SK-N-SH treated with all-trans-retinoic acid at 6 μM for 48 hours (cell line): ENCODE measurements around the gene TMEM250.

ENCODE experiments used
- ESRRG ChIP-seq: fragments of 250-450 bp; sonication (Bioruptor Pico); IDR thresholded peaks from 2 replicates; pipeline ENCODE4 v1.6.1; 2021; ENCODE audit warnings: mild to moderate bottlenecking
- PPARA ChIP-seq: fragments of 250-450 bp; sonication (Bioruptor Pico); IDR thresholded peaks from 2 replicates; pipeline ENCODE4 v1.5.0; 2020; ENCODE audit warnings: mild to moderate bottlenecking, borderline replicate concordance
- ZNF565 ChIP-seq: fragments of 450-650 bp; formaldehyde crosslinking; conservative IDR thresholded peaks from 2 replicates; pipeline ENCODE4 v1.5.0; 2020; ENCODE audit warnings: low read depth, mild to moderate bottlenecking, moderate library complexity
- TF ChIP-seq, protein P1 (sequence below): fragments of 250-450 bp; sonication (Bioruptor Pico); IDR thresholded peaks from 2 replicates; pipeline ENCODE4 v1.8.0; 2020; ENCODE audit warnings: mild to moderate bottlenecking, moderate library complexity, borderline replicate concordance
- TF ChIP-seq, protein P2 (sequence below): fragments of 250-450 bp; sonication (Bioruptor Pico); IDR thresholded peaks from 2 replicates; pipeline ENCODE4 v1.5.1; 2020; ENCODE audit warnings: low read depth, mild to moderate bottlenecking, moderate library complexity

DNA sequence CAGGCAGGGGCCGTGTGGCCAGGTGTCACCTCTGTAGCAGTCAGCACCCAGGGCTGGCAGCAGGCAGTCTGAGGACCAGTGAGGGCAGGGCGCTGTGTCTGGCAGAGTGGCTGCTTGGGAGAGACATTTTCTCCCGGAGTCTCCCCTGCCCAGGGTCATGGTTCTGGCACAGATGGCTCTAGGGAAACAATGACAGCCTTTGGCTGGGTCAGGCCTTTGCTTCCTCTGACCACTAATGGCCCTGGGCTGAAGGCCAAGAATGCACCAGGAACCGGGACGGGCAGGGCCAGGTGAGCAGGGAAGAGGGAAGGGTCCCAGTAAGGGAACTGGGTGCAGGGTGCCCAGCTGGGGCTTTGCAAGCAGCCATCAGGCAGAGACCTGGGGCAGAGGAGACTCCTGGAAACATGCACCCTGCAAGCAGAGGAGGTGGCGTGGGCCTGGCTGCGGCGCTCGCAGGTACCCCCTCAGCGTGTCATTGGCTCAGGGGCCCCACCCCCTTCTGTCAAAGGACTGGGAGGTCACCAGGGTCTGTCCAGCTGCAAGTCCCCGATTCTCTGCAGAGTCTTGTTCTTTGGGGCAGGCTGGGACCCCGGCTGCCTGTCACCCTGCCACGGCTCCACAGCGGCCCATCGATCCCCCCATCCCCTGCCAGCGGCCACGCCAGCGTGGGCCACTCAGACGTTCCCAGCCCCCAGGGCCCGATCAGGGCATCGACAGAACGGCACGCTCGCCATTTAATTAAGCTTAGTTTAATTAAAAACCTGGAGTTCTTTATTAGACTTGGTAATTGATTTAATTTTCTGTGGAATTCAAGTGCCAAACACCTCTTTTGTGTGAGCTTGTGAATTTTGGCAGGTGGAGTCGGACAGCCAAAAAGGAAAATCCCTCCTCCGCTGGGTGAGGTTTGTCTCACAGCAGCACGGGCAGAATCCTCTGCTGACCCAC lies 18.9 kb upstream of the TMEM250 start:
- no peak for TF ChIP-seq ESRRG (CRISPR knock-in tag)
- TF ChIP-seq PPARA (CRISPR knock-in tag), result no peak
- TF ChIP-seq, protein P1, sequence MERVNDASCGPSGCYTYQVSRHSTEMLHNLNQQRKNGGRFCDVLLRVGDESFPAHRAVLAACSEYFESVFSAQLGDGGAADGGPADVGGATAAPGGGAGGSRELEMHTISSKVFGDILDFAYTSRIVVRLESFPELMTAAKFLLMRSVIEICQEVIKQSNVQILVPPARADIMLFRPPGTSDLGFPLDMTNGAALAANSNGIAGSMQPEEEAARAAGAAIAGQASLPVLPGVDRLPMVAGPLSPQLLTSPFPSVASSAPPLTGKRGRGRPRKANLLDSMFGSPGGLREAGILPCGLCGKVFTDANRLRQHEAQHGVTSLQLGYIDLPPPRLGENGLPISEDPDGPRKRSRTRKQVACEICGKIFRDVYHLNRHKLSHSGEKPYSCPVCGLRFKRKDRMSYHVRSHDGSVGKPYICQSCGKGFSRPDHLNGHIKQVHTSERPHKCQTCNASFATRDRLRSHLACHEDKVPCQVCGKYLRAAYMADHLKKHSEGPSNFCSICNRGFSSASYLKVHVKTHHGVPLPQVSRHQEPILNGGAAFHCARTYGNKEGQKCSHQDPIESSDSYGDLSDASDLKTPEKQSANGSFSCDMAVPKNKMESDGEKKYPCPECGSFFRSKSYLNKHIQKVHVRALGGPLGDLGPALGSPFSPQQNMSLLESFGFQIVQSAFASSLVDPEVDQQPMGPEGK (CRISPR knock-in tag), result no peak
- TF ChIP-seq, protein P2, sequence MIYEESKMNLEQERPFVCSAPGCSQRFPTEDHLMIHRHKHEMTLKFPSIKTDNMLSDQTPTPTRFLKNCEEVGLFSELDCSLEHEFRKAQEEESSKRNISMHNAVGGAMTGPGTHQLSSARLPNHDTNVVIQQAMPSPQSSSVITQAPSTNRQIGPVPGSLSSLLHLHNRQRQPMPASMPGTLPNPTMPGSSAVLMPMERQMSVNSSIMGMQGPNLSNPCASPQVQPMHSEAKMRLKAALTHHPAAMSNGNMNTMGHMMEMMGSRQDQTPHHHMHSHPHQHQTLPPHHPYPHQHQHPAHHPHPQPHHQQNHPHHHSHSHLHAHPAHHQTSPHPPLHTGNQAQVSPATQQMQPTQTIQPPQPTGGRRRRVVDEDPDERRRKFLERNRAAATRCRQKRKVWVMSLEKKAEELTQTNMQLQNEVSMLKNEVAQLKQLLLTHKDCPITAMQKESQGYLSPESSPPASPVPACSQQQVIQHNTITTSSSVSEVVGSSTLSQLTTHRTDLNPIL (CRISPR knock-in tag), result no peak
- TF ChIP-seq ZNF565 (CRISPR knock-in tag), result no peak
